ENCODE data around the gene SORCS1.

DNA sequence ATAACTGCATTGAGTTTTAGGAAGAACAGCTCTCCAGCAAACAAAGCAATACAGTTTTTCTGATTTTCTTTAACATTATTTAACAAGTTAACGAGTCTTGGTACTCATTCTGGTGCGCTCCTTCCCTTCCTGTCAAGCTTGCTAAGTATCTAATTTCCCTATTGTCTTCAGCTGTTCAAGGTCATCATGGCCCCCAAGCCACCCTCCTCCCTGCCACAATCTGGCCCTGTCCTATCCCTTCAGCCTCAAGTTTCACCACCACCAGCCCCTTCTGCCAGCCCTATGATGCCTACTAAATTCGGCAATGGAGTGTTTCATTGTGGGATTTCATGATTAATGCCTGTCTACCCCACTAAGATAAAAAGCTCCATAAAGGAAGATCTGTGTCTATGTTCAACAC, 121.0 kb downstream of the SORCS1 start:
- TF ChIP-seq POLR2AphosphoS5 (IDR thresholded peaks at IDR 0.05; ENCODE audit: borderline replicate concordance, low read depth, low read length) (no peak), EZH2 (IDR thresholded peaks at IDR 0.05) (no peak)
